Prostate gland (tissue), 2 donors: ENCODE results near the gene SBK2. TPM values are rescaled to one million over a fixed set of nuclear protein-coding genes. Genes with fewer than 3 reads are reported as not detected.
"Not testable (repeated sequence)": the region's sequence is repeated elsewhere in the genome, so short reads cannot be mapped to it uniquely, and the experiment has no call there.

Source experiments
- DNase-seq: peaks from one replicate; pipeline ENCODE4 v3.0.0-alpha.2; 2019; ENCODE audit warnings: low spot score
- H3K27ac ChIP-seq, 2 donors: fragments of 200-600 bp; sonication (generic); 2 replicates each; pipeline ENCODE4 v1.5.1; 2017 to 2019
- H3K27me3 ChIP-seq: fragments of 200-600 bp; sonication (generic); replicated peaks from 2 replicates; pipeline ENCODE4 v1.5.1; 2019; ENCODE audit not compliant: insufficient read depth
- H3K36me3 ChIP-seq, 2 donors: fragments of 200-600 bp; sonication (generic); 1 replicate in 1 of 2; 2 replicates in 1 of 2; pipeline versions ENCODE4 v1.5.1 to v1.8.1; 2017 to 2019
- H3K4me1 ChIP-seq: fragments of 200-600 bp; sonication (generic); replicated peaks from 2 replicates; pipeline ENCODE4 v1.5.1; 2019
- H3K4me3 ChIP-seq, 2 donors: fragments of 200-600 bp; sonication (generic); 2 replicates each; pipeline ENCODE4 v1.5.1; 2017 to 2019
- H3K9me3 ChIP-seq: fragments of 200-600 bp; sonication (generic); 2 replicates; pipeline ENCODE4 v1.5.1; 2017
- POLR2A ChIP-seq: fragments of 450-650 bp; IDR thresholded peaks from one replicate; pipeline ENCODE4 v1.6.1; 2016; ENCODE audit warnings: antibody characterized with exemption, mild to moderate bottlenecking
- POLR2AphosphoS5 ChIP-seq: sonication (generic); formaldehyde crosslinking; IDR thresholded peaks from one replicate; pipeline ENCODE4 v1.6.1; 2017; ENCODE audit warnings: antibody characterized with exemption
- WGBS: methylation state at CpG from one replicate; pipeline ENCODE4 v1.1.5; 2018; 5-methylcytosine and 5-hydroxymethylcytosine counted together
- intact Hi-C: fragments of 100-400 bp; cut with DNase I; formaldehyde crosslinking; loops from one replicate; pipeline ENCODE4 v1.14.2; 2022
- total RNA-seq, 2 donors: library from RNA; depleted of rRNA; stranded (reverse); fragments of >200 nt; gene quantifications; one replicate each; pipeline ENCODE4 v1.1.0, GENCODE V29; 2016
- TF ChIP-seq, protein P1 (sequence below), 4 experiments: fragments of 200-600 bp in 2 of 4; fragments of 450-650 bp in 2 of 4; sonication (generic) in 2 of 4; IDR thresholded peaks; 1 replicate in 3 of 4; 2 replicates in 1 of 4; pipeline ENCODE4 v1.5.1; 2016 to 2019; ENCODE audit warnings: antibody characterized with exemption in 4 of 4, mild to moderate bottlenecking in 2 of 4, moderate library complexity in 2 of 4

Gene SBK2, protein sequence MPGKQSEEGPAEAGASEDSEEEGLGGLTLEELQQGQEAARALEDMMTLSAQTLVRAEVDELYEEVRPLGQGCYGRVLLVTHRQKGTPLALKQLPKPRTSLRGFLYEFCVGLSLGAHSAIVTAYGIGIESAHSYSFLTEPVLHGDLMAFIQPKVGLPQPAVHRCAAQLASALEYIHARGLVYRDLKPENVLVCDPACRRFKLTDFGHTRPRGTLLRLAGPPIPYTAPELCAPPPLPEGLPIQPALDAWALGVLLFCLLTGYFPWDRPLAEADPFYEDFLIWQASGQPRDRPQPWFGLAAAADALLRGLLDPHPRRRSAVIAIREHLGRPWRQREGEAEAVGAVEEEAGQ
- not detected for total RNA-seq

DNA sequence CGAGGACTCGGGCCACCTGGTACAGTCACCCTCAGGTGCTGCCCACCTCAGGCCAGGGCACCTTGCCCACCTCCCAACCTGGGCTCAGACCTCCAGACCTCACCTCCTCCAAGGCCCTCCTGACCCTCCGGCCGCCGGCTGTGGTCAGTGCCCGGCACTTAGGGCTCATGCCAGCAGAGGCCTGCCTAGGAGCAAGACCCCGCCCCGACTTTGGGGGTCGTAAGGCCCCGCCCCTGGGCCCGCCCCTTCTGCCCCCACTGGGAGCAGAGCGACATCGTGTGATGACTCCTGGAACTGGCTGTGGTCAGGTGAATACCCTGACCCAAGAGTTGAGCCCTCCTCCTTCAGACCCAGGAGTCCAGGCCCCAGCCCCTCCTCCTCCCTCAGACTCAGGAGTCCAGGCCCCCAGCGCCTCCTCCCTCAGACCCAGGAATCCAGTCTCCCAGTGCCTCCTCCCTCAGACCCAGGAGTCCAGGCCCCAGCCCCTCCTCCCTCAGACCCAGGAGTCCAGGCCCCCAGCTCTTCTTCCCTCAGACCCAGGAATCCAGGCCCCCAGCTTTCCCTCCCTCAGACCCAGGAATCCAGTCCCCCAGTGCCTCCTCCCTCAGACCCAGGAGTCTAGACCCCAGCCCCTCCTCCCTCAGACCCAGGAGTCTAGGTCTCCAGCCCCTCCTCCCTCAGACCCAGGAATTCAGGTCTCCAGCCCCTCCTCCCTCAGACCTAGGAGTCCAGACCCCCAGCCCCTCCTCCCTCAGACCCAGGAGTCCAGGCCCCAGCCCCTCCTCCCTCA, at the start of gene SBK2:
TSS of gene SBK2 (minus strand) at position 183 of the 790 bp plus-strand sequence. CDS start 839 bp downstream, outside the sequence.
- DNase-seq, result no peak
- intact Hi-C loops, result no loop called here
- TF ChIP-seq POLR2AphosphoS5 (no peak), POLR2A (no peak)
- TF ChIP-seq, protein P1, sequence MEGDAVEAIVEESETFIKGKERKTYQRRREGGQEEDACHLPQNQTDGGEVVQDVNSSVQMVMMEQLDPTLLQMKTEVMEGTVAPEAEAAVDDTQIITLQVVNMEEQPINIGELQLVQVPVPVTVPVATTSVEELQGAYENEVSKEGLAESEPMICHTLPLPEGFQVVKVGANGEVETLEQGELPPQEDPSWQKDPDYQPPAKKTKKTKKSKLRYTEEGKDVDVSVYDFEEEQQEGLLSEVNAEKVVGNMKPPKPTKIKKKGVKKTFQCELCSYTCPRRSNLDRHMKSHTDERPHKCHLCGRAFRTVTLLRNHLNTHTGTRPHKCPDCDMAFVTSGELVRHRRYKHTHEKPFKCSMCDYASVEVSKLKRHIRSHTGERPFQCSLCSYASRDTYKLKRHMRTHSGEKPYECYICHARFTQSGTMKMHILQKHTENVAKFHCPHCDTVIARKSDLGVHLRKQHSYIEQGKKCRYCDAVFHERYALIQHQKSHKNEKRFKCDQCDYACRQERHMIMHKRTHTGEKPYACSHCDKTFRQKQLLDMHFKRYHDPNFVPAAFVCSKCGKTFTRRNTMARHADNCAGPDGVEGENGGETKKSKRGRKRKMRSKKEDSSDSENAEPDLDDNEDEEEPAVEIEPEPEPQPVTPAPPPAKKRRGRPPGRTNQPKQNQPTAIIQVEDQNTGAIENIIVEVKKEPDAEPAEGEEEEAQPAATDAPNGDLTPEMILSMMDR (IDR thresholded peaks at IDR 0.05), result no peak
- Histone ChIP-seq H3K27ac (no peak within 1 kb of the TSS), H3K27me3 (no peaks in the 10 kb centered on the region), H3K9me3 (no peaks in the 10 kb centered on the region), H3K4me3 (no peak within 1 kb of the TSS), H3K4me1 (no peaks in the 10 kb centered on the region), H3K36me3 (no peaks in the 10 kb centered on the region)
- WGBS, result 24% methylated on average over 14 of the region's 14 CpGs

DNA sequence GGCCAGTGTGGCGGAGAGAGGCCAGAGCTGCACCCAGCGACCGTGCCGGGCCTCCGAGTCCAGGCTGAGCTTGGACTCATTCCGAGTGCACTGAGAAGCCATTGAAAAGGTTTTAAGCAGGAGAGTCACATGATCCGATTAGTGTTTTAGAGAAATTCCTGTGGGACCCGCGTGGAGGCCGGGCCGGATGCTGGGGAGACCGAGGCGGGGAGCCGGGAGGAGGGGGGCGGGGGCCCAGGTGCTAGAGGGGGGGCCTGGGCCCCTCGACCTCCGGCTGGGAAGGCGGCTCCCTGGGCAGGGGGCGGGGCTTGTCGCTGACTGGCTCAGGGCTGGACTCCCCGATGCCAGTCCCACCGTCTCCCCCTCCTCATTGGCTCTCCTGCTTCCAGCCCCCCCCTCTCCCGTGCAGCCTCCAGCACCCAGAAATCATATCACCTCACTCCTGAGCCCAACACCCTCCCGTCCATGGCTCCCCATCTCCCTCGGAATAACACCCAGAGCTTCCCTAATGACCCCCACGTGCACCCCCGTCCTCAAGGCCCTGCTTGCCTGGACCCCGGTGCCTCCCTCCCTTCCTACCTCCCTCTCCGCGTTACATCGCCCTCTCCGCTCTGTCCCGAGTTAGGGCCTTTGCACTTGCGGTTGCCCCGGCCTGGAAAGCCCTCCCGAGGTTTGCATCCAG, 48.9 kb upstream of the SBK2 start:
- intact Hi-C loops, result no loop called here

DNA sequence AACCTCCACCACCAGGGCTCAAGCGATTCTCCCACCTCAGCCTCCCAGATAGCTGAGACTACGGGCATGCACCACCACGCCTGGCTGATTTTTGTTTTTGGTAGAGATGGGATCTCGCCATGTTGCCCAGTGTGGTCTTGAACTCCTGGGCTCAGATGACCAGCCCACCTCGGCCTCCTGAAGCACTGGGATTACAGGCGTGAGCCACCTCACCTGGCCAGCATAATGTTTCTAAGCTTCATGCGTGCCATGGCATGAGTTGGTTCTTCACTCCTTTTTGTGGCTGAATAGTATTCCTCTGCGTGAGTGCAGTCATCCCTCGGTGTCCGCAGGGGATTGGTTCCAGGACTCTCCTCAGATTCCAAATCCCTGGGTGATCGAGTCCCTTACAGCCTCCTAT, 47.9 kb upstream of the SBK2 start:
- H3K9me3 ChIP-seq, result no peaks in the 10 kb centered on the region
- 79% methylated on average over 11 of the region's 11 CpGs for WGBS
- TF ChIP-seq POLR2AphosphoS5 (no peak), POLR2A (no peak)
- DNase-seq, result no peak
- no peak overlapping the region for H3K27ac ChIP-seq
- peaks cover 14% of the 10 kb centered on the region for H3K4me1 ChIP-seq
- H3K4me3 ChIP-seq, result no peak overlapping the region
- H3K27me3 ChIP-seq, result no peaks in the 10 kb centered on the region
- no peaks in the 10 kb centered on the region for H3K36me3 ChIP-seq
- intact Hi-C loops, result loop anchor here (5.0 kb wide), 1 partner anchor 68 kb away; no protein-coding TSS in a partner anchor

More for the DNA sequence above, 48.9 kb upstream of the SBK2 start:
- WGBS, result 3% methylated on average over 34 of the region's 36 CpGs
- H3K27me3 ChIP-seq, result no peaks in the 10 kb centered on the region
- no peak for TF ChIP-seq POLR2A
- TF ChIP-seq, protein P1 (IDR thresholded peaks at IDR 0.05), result no peak
- no peak for TF ChIP-seq POLR2AphosphoS5
- DNase-seq, result peak; percentile 65
- H3K27ac ChIP-seq, result peak overlapping the region; percentile 58 to 66
- H3K4me3 ChIP-seq, result peak overlapping the region; percentile 17 to 20
- no peaks in the 10 kb centered on the region for H3K36me3 ChIP-seq
- no peaks in the 10 kb centered on the region for H3K9me3 ChIP-seq
- H3K4me1 ChIP-seq, result peaks cover 14% of the 10 kb centered on the region

DNA sequence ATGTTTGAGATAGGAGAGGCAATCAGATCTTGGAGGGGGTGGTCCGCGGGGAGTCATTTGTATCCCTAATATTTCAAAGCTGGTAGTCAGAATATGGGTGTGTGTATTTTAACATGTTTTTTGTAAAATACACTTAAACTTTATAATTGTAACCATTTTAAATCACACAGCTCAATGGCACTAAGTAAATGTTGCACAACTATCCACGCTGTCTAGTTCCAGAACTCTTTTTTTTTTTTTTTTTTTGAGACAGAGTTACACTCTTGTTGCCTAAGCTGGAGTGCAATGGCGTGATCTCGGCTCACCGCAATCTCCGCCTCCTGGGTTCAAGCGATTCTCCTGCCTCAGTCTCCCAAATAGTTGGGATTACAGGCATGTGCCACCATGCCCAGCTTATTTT, 47.0 kb upstream of the SBK2 start:
- not testable (repeated sequence) for H3K4me3 ChIP-seq, H3K27me3 ChIP-seq, DNase-seq, H3K27ac ChIP-seq, H3K9me3 ChIP-seq, H3K36me3 ChIP-seq
- H3K4me1 ChIP-seq, result peaks cover 18% of the 10 kb centered on the region
- intact Hi-C loops, result loop anchor here (5.0 kb wide), 1 partner anchor 67 kb away; no protein-coding TSS in a partner anchor
- WGBS, result 80% methylated on average over 8 of the region's 8 CpGs

DNA sequence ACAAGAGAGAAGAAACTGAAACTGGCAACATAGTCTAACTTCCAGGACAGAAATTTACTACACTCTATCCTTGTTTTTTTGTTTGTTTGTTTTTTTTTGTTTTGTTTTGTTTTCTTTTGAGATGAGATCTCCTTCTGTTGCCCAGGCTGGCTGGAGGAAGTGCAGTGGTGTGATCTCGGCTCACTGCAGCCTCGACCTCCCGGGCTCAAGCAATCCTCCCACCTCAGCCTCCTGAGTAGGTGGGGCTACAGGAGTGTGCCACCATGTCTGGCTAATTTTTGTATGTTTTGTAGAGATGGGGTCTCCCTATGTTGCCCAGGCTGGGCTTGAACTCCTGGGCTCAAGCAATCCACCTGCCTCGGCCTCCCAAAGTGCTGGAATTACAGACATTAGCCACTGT, 45.4 kb upstream of the SBK2 start:
- H3K27me3 ChIP-seq, H3K4me3 ChIP-seq, H3K36me3 ChIP-seq, DNase-seq, H3K9me3 ChIP-seq: not testable (repeated sequence)
- Histone ChIP-seq H3K4me1 (peaks cover 18% of the 10 kb centered on the region), H3K27ac (peak overlapping the region; percentile 61 to 88)
- WGBS, result 61% methylated on average over 4 of the region's 4 CpGs
- intact Hi-C loops, result loop anchor here (5.0 kb wide), 1 partner anchor 65 kb away; no protein-coding TSS in a partner anchor

DNA sequence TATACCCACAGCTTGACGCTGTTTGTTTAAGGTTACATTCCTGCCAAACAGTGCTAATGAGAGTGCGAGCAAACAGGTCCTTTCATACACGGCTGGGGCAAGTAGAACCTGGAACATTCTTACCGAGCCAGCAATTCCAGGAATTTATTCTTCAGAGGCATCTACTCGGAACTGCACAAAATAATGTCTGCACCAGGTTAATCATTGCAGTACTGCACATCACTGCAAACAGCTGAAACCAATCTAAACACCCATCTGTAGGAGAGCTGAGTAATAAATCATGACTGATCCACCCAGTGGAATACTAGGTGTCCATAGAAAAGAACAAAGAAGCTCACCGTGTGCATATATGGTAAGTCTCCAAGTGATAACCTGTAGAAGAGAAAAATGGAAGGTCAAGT, 44.9 kb upstream of the SBK2 start:
- peak overlapping the region in 1 of 2 donors; percentile 86 for H3K4me3 ChIP-seq
- H3K36me3 ChIP-seq, result peaks cover 0 to 7% of the 10 kb centered on the region in 2 donors
- H3K4me1 ChIP-seq, result peaks cover 14% of the 10 kb centered on the region
- H3K9me3 ChIP-seq, result no peaks in the 10 kb centered on the region
- DNase-seq, result no peak
- no peaks in the 10 kb centered on the region for H3K27me3 ChIP-seq
- TF ChIP-seq, protein P1 (IDR thresholded peaks at IDR 0.05), result no peak
- TF ChIP-seq POLR2A (no peak), POLR2AphosphoS5 (no peak)
- intact Hi-C loops, result loop anchor here (5.0 kb wide), 1 partner anchor 65 kb away; no protein-coding TSS in a partner anchor
- 8% methylated on average over 6 of the region's 6 CpGs for WGBS
- H3K27ac ChIP-seq, result peak overlapping the region; percentile 61 to 88
